B cell (primary cell): Measurements from ENCODE around the gene EFNA5. TPM values are rescaled to one million over a fixed set of nuclear protein-coding genes. Genes with fewer than 3 reads are reported as not detected.
A peak's percentile ranks its signal among the peaks of the same experiment; 100 is the strongest.

Experiments
- ATAC-seq: fragments of 200-7000 bp; cut with Tn5 transposase; one replicate; pipeline ENCODE4 v1.10.0; 2021; ENCODE audit warnings: low read depth, mild to moderate bottlenecking, moderate number of reproducible peaks, moderate library complexity
- CTCF ChIA-PET: fragments of 350-600 bp; sonication (Branson Sonifier 250); formaldehyde crosslinking; loops from one replicate; lab custom pipeline; 2021; ENCODE audit warnings: antibody characterized with exemption, inconsistent platforms; lab: Charles Lee
- POLR2A ChIA-PET: fragments of 350-600 bp; sonication (Branson Sonifier 250); formaldehyde crosslinking; loops from one replicate; lab custom pipeline; 2021; ENCODE audit warnings: antibody characterized with exemption; lab: Charles Lee
- DNase-seq: peaks from one replicate; pipeline ENCODE4 v3.0.0; 2013
- H2AFZ ChIP-seq: 2 replicates; pipeline ENCODE4 v1.6.1; 2012; ENCODE audit warnings: mild to moderate bottlenecking, low read depth, low read length; ENCODE audit not compliant: insufficient read depth, poor library complexity, severe bottlenecking
- H3K27ac ChIP-seq, 2 donors: 1 replicate in 1 of 2; 2 replicates in 1 of 2; pipeline ENCODE4 v1.5.1; 2012 to 2013; ENCODE audit warnings: low read length in 2 of 2, mild to moderate bottlenecking in 2 of 2, moderate library complexity in 1 of 2
- H3K27me3 ChIP-seq, 4 experiments: fragments of 200-600 bp in 1 of 4; sonication (generic) in 1 of 4; replicated peaks in 1 of 4; 1 replicate in 2 of 4; 2 replicates in 2 of 4; pipeline versions ENCODE4 v1.6.1 to v1.7.0; 2013 to 2016; ENCODE audit warnings: low read length in 3 of 4, mild to moderate bottlenecking in 2 of 4, mixed read lengths in 1 of 4, moderate library complexity in 1 of 4; ENCODE audit not compliant: insufficient read depth in 4 of 4, control insufficient read depth in 3 of 4; ENCODE audit errors: control extremely low read depth in 1 of 4
- H3K36me3 ChIP-seq, 2 experiments: replicated peaks in 1 of 2; 1 replicate in 1 of 2; 2 replicates in 1 of 2; pipeline versions ENCODE4 v1.6.1 to v1.7.1; 2013; ENCODE audit warnings: low read length in 1 of 2; ENCODE audit not compliant: insufficient read depth in 2 of 2, control insufficient read depth in 1 of 2; ENCODE audit errors: control extremely low read depth in 1 of 2, extremely low read depth in 1 of 2
- H3K4me1 ChIP-seq, 2 donors: fragments of 200-600 bp in 1 of 2; sonication (generic) in 1 of 2; 1 replicate in 1 of 2; 2 replicates in 1 of 2; pipeline versions ENCODE4 v1.5.1 to v1.6.1; 2013 to 2017; ENCODE audit warnings: low read length in 2 of 2; ENCODE audit not compliant: control insufficient read depth in 2 of 2, insufficient read depth in 2 of 2
- H3K4me2 ChIP-seq: replicated peaks from 2 replicates; pipeline ENCODE3; 2012; ENCODE audit warnings: mild to moderate bottlenecking, low read depth, low read length; ENCODE audit not compliant: poor library complexity, severe bottlenecking
- H3K4me3 ChIP-seq, 5 experiments: fragments of 200-600 bp in 1 of 5; sonication (generic) in 1 of 5; 1 replicate in 3 of 5; 2 replicates in 2 of 5; pipeline versions ENCODE4 v1.5.1 to v1.7.0; 2011 to 2016; ENCODE audit warnings: low read length in 4 of 5, mild to moderate bottlenecking in 4 of 5, low read depth in 2 of 5, control low read depth in 1 of 5, moderate library complexity in 1 of 5; ENCODE audit not compliant: insufficient read depth in 1 of 5; ENCODE audit errors: control extremely low read depth in 1 of 5, extremely low read depth in 1 of 5
- H3K79me2 ChIP-seq: fragments of 200-600 bp; sonication (generic); one replicate; pipeline ENCODE4 v1.6.0; 2016; ENCODE audit warnings: low read length; ENCODE audit not compliant: control insufficient read depth, insufficient read depth
- H3K9ac ChIP-seq: fragments of 200-600 bp; sonication (generic); 2 replicates; pipeline ENCODE4 v1.6.1; 2017; ENCODE audit warnings: mild to moderate bottlenecking, low read length, moderate library complexity
- H3K9me3 ChIP-seq, 3 donors: one replicate each; pipeline versions ENCODE4 v1.6.1 to v1.7.1; 2013; ENCODE audit warnings: low read length in 2 of 3; ENCODE audit not compliant: control insufficient read depth in 2 of 3, insufficient read depth in 1 of 3; ENCODE audit errors: control extremely low read depth in 1 of 3
- H4K20me1 ChIP-seq: 2 replicates; pipeline ENCODE4 v1.6.0; 2012; ENCODE audit warnings: mild to moderate bottlenecking, low read length; ENCODE audit not compliant: insufficient read depth, control insufficient read depth, poor library complexity, severe bottlenecking
- H3K27ac Mint-ChIP-seq: one replicate; pipeline ENCODE4 v1.8.0; 2021; ENCODE audit warnings: mixed read lengths
- H3K27me3 Mint-ChIP-seq: one replicate; pipeline ENCODE4 v1.8.0; 2021; ENCODE audit warnings: mixed read lengths
- H3K4me1 Mint-ChIP-seq: one replicate; pipeline ENCODE4 v1.8.0; 2021; ENCODE audit warnings: mixed read lengths
- H3K4me3 Mint-ChIP-seq: one replicate; pipeline ENCODE4 v1.8.0; 2021; ENCODE audit warnings: mixed read lengths
- H3K9me3 Mint-ChIP-seq: one replicate; pipeline ENCODE4 v1.8.0; 2022; ENCODE audit warnings: mixed read lengths; ENCODE audit not compliant: insufficient read depth
- EZH2 ChIP-seq: IDR thresholded peaks from 2 replicates; pipeline ENCODE4 v1.6.1; 2012; ENCODE audit warnings: borderline replicate concordance, low read depth, mild to moderate bottlenecking, moderate library complexity, low read length; ENCODE audit not compliant: insufficient read depth, poor library complexity, severe bottlenecking
- WGBS: methylation state at CpG from one replicate; pipeline ENCODE4 v1.1.5; 2013; ENCODE audit warnings: missing lambda C conversion rate; ENCODE audit not compliant: insufficient coverage; 5-methylcytosine and 5-hydroxymethylcytosine counted together
- intact Hi-C: fragments of 100-400 bp; cut with micrococcal nuclease; formaldehyde crosslinking; loops from one replicate; pipeline ENCODE4 v1.10.0; 2022
- polyA plus RNA-seq: library from polyadenylated mRNA; depleted of rRNA; stranded (reverse); fragments of >200 nt; gene quantifications from 2 replicates; pipeline ENCODE4 v1.2.3, GENCODE V29; 2012
- total RNA-seq, 2 donors: library from RNA; stranded (reverse); fragments of 120-200 nt in 1 of 2; gene quantifications; 1 replicate in 1 of 2; 2 replicates in 1 of 2; pipeline versions ENCODE4 v1.2.3 to v1.2.4, GENCODE V29; 2013 to 2022
- TF ChIP-seq, protein P1 (sequence below): fragments of 200-600 bp; IDR thresholded peaks from one replicate; pipeline ENCODE4 v1.8.0; 2022; ENCODE audit warnings: antibody characterized with exemption, mild to moderate bottlenecking

The EFNA5 gene
- total and polyA plus RNA-seq, 2 donors (not counting 1 experiment from before 2014, with no cell fraction given), result not detected

DNA sequence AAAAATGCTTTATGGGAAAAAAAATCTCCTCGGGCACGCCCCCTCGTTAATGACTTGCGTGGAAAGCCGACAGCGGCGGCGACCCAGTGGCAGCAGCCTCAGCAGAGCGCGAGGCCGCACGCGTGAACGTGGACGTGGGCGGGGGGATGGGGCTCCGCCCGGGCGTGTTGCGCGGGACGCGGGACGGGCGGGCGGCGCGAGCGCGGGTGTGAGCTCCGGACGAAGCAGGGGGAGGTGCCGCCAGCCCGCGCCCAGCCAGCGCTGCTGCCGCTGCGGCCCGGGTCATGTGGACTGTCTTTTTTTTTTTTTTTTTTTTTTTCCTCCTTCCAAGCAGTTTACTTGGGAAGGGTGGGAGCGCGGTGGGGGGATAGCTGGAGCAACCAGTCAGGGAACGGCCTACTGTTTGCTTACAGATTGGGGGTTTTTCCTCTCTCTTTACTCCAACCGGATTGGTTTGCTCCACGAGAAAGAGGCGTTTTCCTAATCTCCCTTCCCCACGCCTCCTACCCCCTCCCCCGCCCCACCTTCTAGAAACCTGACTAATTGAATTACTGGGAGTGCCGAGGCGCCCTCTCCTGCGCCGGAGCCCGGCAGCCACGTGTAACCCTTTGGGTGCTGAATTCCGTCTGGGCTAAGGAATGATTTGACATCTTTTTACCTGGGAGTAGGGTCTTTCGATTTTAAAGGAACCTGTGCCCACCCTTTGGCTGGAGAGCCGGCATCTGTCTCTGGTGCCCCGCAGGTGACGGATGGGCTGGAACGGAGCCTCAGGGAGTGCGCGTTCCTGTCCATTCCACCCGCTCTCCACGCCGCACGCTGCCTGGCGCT lies 1.7 kb upstream of the EFNA5 start:
- DNase-seq (peak; percentile 27), ATAC-seq (peak; percentile 24)
- H3K4me2 ChIP-seq, result peak overlapping the region; percentile 90
- Mint-ChIP-seq H3K27ac (no peak overlapping the region), H3K4me1 (peaks cover 31% of the 10 kb centered on the region), H3K4me3 (peak overlapping the region; percentile 89), H3K9me3 (no peaks in the 10 kb centered on the region), H3K27me3 (peaks cover 65% of the 10 kb centered on the region)
- no peak overlapping the region for H3K27ac ChIP-seq
- peak overlapping the region; percentile 21 to 62 (median 39) for H3K4me3 ChIP-seq
- H3K79me2 ChIP-seq, result no peaks in the 10 kb centered on the region
- peaks cover 0 to 11% (median 0%) of the 10 kb centered on the region in 3 donors for H3K9me3 ChIP-seq
- intact Hi-C loops, result no loop called here
- 3% methylated on average over 55 of the region's 66 CpGs for WGBS
- TF ChIP-seq EZH2, result no peak
- TF ChIP-seq, protein P1, sequence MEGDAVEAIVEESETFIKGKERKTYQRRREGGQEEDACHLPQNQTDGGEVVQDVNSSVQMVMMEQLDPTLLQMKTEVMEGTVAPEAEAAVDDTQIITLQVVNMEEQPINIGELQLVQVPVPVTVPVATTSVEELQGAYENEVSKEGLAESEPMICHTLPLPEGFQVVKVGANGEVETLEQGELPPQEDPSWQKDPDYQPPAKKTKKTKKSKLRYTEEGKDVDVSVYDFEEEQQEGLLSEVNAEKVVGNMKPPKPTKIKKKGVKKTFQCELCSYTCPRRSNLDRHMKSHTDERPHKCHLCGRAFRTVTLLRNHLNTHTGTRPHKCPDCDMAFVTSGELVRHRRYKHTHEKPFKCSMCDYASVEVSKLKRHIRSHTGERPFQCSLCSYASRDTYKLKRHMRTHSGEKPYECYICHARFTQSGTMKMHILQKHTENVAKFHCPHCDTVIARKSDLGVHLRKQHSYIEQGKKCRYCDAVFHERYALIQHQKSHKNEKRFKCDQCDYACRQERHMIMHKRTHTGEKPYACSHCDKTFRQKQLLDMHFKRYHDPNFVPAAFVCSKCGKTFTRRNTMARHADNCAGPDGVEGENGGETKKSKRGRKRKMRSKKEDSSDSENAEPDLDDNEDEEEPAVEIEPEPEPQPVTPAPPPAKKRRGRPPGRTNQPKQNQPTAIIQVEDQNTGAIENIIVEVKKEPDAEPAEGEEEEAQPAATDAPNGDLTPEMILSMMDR, result no peak
- no peaks in the 10 kb centered on the region for H3K36me3 ChIP-seq
- ChIA-PET CTCF (interaction anchor here (0.6 kb wide), 2 partner anchors 9 to 21 kb away, joined by 3 to 4 read pairs; no protein-coding TSS in a partner anchor), POLR2A (no interaction called here)
- peak overlapping the region; percentile 68 for H2AFZ ChIP-seq
- peaks cover 0 to 57% (median 29%) of the 10 kb centered on the region in 4 experiments for H3K27me3 ChIP-seq
- peaks cover 37 to 38% of the 10 kb centered on the region in 2 donors for H3K4me1 ChIP-seq
- peak overlapping the region; percentile 60 for H3K9ac ChIP-seq
- H4K20me1 ChIP-seq, result no peaks in the 10 kb centered on the region

DNA sequence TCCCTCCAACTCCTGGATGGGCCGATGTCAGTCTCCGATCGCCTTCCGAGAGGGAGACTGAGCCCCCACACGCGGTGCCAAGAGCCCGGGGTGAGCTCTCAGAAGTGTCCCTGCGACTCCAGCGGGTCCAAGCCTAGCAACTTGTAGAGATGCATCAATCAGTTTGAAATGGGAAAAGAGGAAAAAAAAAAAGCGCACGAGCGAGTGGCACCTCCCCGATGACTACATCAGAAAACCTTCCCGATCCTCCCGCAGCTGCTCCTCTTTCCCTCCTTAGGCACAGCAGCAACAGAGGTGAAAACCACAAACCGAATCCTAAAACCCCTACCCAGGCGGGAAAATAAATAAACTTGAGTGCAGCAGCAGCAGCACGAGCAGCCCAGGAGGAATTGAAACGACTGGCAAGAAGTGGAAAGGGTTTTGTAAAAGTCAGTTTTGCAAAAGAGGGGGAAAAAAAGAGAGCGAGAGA lies 1.0 kb upstream of the EFNA5 start:
- H3K79me2 ChIP-seq, result no peaks in the 10 kb centered on the region
- peaks cover 65% of the 10 kb centered on the region for H3K27me3 Mint-ChIP-seq
- intact Hi-C loops, result no loop called here
- peak overlapping the region; percentile 68 for H2AFZ ChIP-seq
- peaks cover 0 to 11% (median 0%) of the 10 kb centered on the region in 3 donors for H3K9me3 ChIP-seq
- peak overlapping the region in 4 of 5 experiments; percentile 38 to 62 (median 40) for H3K4me3 ChIP-seq
- ChIA-PET POLR2A (no interaction called here), CTCF (no interaction called here)
- WGBS, result 0% methylated on average over 12 of the region's 20 CpGs
- H3K9me3 Mint-ChIP-seq, result no peaks in the 10 kb centered on the region
- peak overlapping the region; percentile 60 for H3K9ac ChIP-seq
- peak overlapping the region; percentile 89 for H3K4me3 Mint-ChIP-seq
- no peak overlapping the region for H3K27ac ChIP-seq
- H3K27ac Mint-ChIP-seq, result no peak overlapping the region
- TF ChIP-seq, protein P1, result no peak
- no peak for TF ChIP-seq EZH2
- no peaks in the 10 kb centered on the region for H3K36me3 ChIP-seq
- peaks cover 37 to 38% of the 10 kb centered on the region in 2 donors for H3K4me1 ChIP-seq
- peak overlapping the region; percentile 90 for H3K4me2 ChIP-seq
- DNase-seq (peak; percentile 8), ATAC-seq (no peak)
- H3K4me1 Mint-ChIP-seq, result peaks cover 31% of the 10 kb centered on the region
- H3K27me3 ChIP-seq, result peaks cover 0 to 57% (median 29%) of the 10 kb centered on the region in 4 experiments
- H4K20me1 ChIP-seq, result no peaks in the 10 kb centered on the region
